GM21619 (cell line): Measurements from ENCODE around the gene BMP10.

Source experiments
- ATAC-seq: cut with Tn5 transposase; IDR thresholded peaks from one replicate; pipeline ENCODE4 v1.9.1; 2021; ENCODE audit not compliant: unreplicated experiment

The BMP10 gene

GRCh38 chr2:68871159-68871764 lies at the start of gene BMP10:
Gene BMP10, minus strand, starts transcription at chr2:68871397. Its CDS starts 39 bp downstream, at chr2:68871358.
- ATAC-seq: no peak

DNA sequence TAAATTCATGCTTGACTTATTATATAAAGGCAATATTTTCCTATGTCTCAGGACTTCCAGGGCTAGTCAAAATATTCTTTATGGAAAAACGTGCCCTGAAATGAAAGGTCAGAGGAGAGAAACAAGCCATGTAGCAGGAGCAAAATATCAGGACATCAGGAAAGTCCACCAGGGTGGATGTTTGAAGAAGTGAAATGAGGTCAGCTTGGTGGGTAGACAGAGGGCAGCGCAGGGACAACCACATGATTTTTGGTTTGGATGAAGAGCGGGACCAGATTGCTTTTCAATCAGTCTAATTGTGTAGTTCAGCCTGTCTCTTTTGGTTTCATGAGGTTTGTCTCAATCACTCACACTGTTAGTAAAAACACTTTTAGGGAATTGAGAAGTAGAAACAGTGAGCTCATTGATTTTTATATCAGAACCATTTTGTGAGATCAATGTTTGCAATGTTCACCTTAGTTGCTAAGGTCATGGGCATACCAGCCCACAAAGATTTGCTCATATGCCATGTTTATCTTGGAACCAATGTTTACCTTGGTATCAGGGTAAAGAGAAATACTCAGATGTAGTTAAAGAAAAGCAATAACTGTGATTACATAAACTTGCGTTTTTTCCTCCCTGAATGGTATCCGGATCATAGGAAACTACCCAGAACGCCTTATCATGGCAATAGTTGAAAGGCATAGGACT lies 49.4 kb upstream of the BMP10 start:
- ATAC-seq: no peak

DNA sequence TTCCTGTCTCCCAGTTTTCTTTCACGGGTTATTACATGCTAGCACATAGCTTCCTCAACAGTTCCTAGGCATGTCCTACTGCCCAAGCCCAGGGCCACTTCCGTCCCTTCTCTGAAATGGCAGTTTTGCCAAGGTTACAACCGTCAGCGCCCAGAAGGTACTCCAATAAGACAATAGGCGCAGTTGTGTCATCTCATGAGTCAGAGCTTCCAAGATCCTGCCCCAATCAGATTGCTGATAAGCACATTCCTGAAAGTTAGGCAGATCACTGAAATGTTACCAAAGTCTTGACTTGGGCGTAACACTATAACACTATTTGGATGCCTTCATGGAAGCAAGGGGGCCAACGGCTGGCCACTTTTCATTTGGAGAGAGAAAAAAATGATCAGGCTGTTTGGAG lies 47.3 kb upstream of the BMP10 start:
- ATAC-seq: no peak

- ATAC-seq: no peak
Observed at GRCh38 chr2:68917034-68917718, 46.0 kb upstream of the BMP10 start.

- ATAC-seq: no peak
Observed at GRCh38 chr2:68916226-68916625, 45.0 kb upstream of the BMP10 start.

DNA sequence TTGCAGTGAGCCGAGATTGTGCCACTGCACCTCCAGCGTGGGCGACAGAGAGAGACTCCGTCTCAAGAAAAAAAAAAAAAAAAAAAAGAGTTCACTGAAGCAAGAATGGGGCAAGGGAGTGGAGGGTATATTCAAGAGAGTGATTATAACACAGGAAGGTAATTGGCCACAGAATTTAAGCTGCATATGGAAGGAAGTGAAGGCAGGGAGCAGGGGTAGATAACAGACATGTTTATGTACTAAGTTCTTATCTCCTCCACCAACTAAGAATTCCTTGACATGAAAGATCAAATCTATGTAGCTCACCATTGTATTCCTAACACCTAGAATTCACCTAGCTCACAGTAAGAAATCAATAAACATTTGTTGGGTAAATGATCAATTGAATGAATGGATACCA lies 44.2 kb upstream of the BMP10 start:
- ATAC-seq: no peak

GRCh38 chr2:68913359-68913758 lies 42.2 kb upstream of the BMP10 start:
- ATAC-seq: no peak

DNA sequence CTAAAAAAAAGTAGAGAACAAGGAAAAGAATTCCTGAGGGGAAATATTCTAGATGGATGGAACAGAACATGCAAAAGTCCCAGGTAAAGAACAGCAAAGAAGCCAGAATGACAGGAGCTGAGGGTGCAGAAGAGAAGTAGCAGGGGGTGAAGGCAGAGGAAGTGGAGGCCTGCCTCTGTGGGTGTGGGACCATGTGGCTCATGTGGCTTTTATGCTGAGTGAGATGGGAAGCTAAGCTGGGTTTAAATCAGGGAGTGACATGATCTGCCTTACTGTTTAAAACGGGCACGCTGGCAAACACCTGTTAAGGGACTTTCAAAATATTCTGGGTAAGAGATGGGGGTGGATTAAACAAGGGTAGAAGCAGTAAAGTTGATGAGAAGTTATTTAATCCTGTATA lies 41.5 kb upstream of the BMP10 start:
- ATAC-seq: no peak

DNA sequence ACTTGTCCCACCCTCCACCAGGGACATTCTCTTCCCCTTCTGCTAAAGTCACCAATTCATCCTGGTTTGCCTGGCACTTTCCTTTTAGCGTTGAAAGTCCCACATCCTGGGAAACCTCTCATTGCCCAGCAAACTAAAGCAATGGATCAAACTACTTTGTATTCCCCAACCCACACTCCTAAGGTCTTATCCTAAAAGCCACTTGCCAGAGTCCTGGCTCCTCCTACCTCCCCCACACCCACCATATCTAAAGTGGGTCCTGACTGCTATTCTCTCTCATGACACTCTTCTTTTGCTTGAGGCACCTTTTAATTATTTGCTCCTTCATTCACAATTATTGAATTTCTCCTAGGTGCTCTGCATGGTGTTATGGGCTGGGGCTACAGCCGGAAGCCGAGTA lies 40.9 kb upstream of the BMP10 start:
- ATAC-seq: no peak

DNA sequence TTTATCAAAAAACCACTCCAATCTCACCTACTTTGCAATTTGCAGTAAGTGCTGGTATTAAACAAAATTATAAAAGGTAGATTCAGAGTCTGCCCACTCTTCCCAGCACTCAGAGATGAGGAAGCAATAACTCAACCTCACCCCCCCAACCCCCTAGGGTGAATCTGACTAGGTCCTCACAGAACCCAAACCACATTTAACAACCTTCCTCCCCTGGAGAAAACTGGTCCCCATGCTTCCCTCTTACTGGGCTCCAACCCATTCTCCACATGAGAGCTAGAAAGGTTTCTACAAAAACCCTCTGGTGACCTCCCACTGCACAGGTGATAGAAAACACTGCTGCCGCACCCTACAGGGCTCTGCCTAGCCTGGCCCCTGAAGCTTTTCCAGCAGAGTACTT lies 40.5 kb upstream of the BMP10 start:
- no peak for ATAC-seq

GRCh38 chr2:68911246-68911645 lies 40.0 kb upstream of the BMP10 start:
- no peak for ATAC-seq

DNA sequence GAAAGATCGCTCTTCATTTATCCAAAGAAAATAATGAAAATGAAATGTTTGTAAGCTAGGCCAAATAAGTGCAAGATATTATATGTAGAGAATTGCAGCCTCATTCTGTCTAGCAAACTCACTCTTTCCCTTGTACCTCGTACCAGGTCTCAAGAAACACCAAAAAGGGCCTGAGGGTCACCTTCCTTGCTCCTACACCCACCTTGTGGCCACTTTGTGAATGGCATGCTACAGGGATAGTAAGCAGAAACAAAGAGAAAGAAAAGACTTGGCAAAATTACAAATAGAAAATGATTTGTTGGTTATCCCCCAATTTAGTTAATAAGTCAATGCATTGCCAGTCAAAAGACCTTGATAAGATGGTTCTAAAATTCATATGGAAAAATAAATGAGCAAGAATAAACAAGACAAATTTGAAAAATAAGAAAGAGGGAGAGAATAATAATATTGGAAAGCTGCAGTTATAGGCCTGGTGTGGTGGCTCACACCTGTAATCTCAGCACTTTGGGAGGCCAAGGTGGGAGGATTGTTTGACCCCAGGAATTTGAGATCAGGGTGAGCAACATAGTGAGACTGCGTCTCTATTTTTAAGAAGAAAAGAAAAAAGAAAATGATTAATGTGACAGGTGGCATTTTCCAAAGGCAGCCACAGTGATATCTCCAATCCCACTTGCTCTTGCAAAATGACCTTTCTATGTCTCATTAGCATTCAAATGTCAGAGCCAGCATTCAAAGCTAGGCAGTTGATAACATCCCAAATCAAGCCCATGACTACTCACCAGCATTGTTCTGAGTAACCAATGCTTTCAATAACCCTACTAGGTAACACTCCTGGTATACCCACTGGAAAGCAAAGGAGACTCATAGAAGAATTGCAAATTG lies 38.8 kb upstream of the BMP10 start:
- peak; percentile 41 for ATAC-seq

- ATAC-seq: peak; percentile 97
Observed at GRCh38 chr2:68908392-68908970, 37.3 kb upstream of the BMP10 start.

GRCh38 chr2:68907920-68908253 lies 36.7 kb upstream of the BMP10 start:
- peak; percentile 19 for ATAC-seq

DNA sequence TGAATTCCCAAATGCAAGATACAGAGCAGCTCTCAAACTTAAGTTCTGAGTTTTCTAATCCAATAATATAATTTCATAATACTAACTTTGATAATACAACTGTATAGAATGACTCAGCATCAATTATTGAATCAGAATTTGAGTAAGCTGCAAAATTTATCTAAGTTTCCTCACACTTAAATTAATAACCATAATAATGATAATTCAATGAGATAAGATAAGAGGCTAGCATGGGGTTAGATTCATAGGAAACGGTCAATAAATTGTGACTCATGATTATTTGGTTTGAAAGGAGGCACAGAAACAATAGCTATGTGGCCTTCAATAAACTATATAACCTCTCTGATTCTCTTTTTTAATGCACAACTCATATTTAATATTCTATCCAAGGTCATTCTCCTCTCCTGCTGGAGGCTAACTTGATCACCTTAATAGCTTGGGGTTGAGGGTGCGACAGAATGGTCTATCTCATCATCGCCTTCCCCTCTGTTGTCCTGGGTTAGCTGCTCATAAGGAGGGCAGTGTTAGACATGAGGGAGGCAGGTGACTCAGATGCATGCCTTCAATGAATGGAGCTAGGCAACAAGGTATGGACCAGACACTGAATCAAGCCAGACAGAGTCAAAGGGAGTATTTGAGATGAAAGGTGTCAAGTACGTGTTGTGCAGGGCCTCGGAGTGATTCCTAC lies 36.2 kb upstream of the BMP10 start:
- no peak for ATAC-seq

DNA sequence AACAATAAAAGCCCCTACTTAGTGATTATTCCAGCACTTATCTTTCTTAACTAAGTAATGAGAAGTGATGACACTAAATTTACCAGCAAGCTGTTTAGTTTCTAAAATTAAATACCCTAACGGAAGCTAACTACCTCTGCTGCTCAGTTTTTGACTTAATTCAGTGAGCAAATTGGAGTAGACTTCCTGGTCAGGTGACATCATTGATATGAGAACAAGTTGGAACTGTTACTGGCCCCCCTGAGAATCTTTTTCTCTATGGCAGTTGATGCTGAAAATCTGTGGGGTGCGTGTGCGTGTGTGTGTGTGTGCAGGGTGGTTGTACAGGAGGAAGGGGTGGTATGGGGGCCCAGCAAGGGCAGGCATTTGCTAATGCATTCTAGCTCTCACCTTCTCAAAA lies 35.5 kb upstream of the BMP10 start:
- no peak for ATAC-seq

GRCh38 chr2:68905116-68905515 lies 33.9 kb upstream of the BMP10 start:
- ATAC-seq: no peak

- no peak for ATAC-seq
Observed at GRCh38 chr2:68901561-68901960, 30.4 kb upstream of the BMP10 start.

- ATAC-seq: no peak
Observed at GRCh38 chr2:68901199-68901514, 30.0 kb upstream of the BMP10 start.

- no peak for ATAC-seq
Observed at GRCh38 chr2:68900496-68901198, 29.4 kb upstream of the BMP10 start.
